Adrenal gland (tissue), 5 donors: ENCODE results near the gene USP9Y.

Experiments used
- POLR2A ChIP-seq, 2 donors: fragments of 450-650 bp; IDR thresholded peaks; one replicate each; pipeline ENCODE4 v1.6.1; 2017; ENCODE audit warnings: antibody characterized with exemption in 2 of 2, mild to moderate bottlenecking in 2 of 2, moderate library complexity in 1 of 2
- TF ChIP-seq, protein P1 (sequence below), 6 experiments: fragments of 450-650 bp in 4 of 6; fragments of 200-600 bp in 2 of 6; sonication (generic) in 1 of 6; IDR thresholded peaks; 1 replicate in 5 of 6; 2 replicates in 1 of 6; pipeline versions ENCODE4 v1.5.1 to v1.8.0; 2016 to 2021; ENCODE audit warnings: antibody characterized with exemption in 6 of 6, mild to moderate bottlenecking in 2 of 6, moderate library complexity in 1 of 6
- donor health status: DM: no; HTN: no; CAD: no.

DNA sequence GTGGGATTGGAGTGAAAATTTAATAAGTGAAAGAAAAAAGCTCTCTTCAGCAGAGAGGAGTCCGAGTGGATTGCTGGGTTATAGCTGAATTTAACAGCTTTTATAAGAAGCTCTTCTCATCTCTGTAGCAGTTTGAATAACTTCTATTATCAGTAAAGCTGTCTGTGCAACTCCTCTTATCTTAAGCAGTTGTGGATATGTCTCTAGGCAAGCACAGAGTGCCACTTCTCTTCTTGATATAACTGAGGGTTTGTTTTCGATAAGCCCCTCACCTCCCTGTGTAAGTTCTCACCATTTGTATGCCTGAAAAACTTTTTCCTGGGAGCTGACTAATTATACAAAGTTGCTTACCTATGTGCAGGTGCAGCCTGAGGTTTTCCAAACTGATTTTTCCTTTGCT is 43.1 kb downstream of the USP9Y start:
- TF ChIP-seq, protein P1, sequence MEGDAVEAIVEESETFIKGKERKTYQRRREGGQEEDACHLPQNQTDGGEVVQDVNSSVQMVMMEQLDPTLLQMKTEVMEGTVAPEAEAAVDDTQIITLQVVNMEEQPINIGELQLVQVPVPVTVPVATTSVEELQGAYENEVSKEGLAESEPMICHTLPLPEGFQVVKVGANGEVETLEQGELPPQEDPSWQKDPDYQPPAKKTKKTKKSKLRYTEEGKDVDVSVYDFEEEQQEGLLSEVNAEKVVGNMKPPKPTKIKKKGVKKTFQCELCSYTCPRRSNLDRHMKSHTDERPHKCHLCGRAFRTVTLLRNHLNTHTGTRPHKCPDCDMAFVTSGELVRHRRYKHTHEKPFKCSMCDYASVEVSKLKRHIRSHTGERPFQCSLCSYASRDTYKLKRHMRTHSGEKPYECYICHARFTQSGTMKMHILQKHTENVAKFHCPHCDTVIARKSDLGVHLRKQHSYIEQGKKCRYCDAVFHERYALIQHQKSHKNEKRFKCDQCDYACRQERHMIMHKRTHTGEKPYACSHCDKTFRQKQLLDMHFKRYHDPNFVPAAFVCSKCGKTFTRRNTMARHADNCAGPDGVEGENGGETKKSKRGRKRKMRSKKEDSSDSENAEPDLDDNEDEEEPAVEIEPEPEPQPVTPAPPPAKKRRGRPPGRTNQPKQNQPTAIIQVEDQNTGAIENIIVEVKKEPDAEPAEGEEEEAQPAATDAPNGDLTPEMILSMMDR (IDR thresholded peaks at IDR 0.05): no peak
- TF ChIP-seq POLR2A (IDR thresholded peaks at IDR 0.05): no peak
